Stimulated activated CD8-positive, alpha-beta memory T cell treated with anti-CD3 and anti-CD28 coated beads, Interleukin-15, amount 100 ng/mL, for 24 hours (primary cell): ENCODE results near the gene STK17A.

ENCODE experiments used
- DNase-seq: peaks from one replicate; pipeline ENCODE4 v3.0.0-alpha.2; 2020; ENCODE audit warnings: low read depth

The STK17A gene

GRCh38 chr7:43582503-43583423 lies at the start of gene STK17A:
Gene STK17A, plus strand, starts transcription at chr7:43583108. Its CDS starts 136 bp downstream, at chr7:43583244.
- peak; percentile 91 for DNase-seq

GRCh38 chr7:43533801-43534479 lies 49.0 kb upstream of the STK17A start:
- no peak for DNase-seq

- DNase-seq = no peak
Observed at GRCh38 chr7:43535031-43535451, 47.9 kb upstream of the STK17A start.

- no peak for DNase-seq
Observed at GRCh38 chr7:43535810-43536585, 46.9 kb upstream of the STK17A start.

GRCh38 chr7:43536773-43537172 lies 46.1 kb upstream of the STK17A start:
- DNase-seq = no peak

- no peak for DNase-seq
Observed at GRCh38 chr7:43537765-43538403, 45.0 kb upstream of the STK17A start.

- no peak for DNase-seq
Observed at GRCh38 chr7:43538404-43538771, 44.5 kb upstream of the STK17A start.

- no peak for DNase-seq
Observed at GRCh38 chr7:43540471-43540870, 42.4 kb upstream of the STK17A start.

GRCh38 chr7:43542716-43543115 lies 40.2 kb upstream of the STK17A start:
- no peak for DNase-seq

- DNase-seq = no peak
Observed at GRCh38 chr7:43546231-43546630, 36.7 kb upstream of the STK17A start.

- no peak for DNase-seq
Observed at GRCh38 chr7:43550427-43550826, 32.5 kb upstream of the STK17A start.

- no peak for DNase-seq
Observed at GRCh38 chr7:43552122-43552521, 30.8 kb upstream of the STK17A start.

- no peak for DNase-seq
Observed at GRCh38 chr7:43553999-43554398, 28.9 kb upstream of the STK17A start.

- no peak for DNase-seq
Observed at GRCh38 chr7:43554423-43554822, 28.5 kb upstream of the STK17A start.

GRCh38 chr7:43557831-43558495 lies 24.9 kb upstream of the STK17A start:
- no peak for DNase-seq

- DNase-seq = no peak
Observed at GRCh38 chr7:43559171-43559945, 23.6 kb upstream of the STK17A start.

- DNase-seq = no peak
Observed at GRCh38 chr7:43559946-43560335, 23.0 kb upstream of the STK17A start.

- no peak for DNase-seq
Observed at GRCh38 chr7:43560742-43561330, 22.1 kb upstream of the STK17A start.

GRCh38 chr7:43562383-43562782 lies 20.5 kb upstream of the STK17A start:
- DNase-seq = no peak

- no peak for DNase-seq
Observed at GRCh38 chr7:43565786-43566185, 17.1 kb upstream of the STK17A start.
